GM21367 (cell line): ENCODE measurements around the gene TINAGL1.

ENCODE experiments used
- ATAC-seq: cut with Tn5 transposase; IDR thresholded peaks from one replicate; pipeline ENCODE4 v1.9.1; 2021; ENCODE audit not compliant: unreplicated experiment

The TINAGL1 gene

DNA sequence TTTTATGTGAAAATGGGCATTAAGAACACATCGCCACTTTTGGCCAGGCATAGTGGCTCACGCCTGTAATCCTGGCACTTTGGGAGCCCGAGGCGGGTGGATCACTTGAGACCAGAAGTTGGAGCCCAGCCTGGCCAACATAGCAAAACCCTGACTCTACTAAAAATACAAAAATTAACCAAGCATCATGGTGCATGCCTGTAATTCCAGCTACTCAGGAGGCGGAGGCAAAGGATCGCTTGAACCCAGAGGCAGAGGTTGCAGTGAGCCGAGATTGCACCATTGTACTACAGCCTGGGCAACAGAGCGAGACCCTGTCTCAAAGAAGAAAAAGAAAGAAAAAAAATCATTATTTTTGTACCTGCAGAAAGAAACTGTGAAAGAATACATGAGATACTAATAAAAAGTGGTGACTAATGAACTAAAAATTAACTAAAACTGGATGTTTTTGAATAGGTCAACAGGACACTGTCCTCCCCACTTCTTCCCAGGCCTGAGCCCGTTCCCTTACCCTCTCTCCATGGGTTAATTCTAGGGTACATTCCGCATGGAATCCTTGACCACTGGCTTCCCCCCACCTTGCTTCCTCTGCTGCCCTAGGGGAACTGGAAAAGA is 8.3 kb upstream of the TINAGL1 start:
- ATAC-seq, result no peak

DNA sequence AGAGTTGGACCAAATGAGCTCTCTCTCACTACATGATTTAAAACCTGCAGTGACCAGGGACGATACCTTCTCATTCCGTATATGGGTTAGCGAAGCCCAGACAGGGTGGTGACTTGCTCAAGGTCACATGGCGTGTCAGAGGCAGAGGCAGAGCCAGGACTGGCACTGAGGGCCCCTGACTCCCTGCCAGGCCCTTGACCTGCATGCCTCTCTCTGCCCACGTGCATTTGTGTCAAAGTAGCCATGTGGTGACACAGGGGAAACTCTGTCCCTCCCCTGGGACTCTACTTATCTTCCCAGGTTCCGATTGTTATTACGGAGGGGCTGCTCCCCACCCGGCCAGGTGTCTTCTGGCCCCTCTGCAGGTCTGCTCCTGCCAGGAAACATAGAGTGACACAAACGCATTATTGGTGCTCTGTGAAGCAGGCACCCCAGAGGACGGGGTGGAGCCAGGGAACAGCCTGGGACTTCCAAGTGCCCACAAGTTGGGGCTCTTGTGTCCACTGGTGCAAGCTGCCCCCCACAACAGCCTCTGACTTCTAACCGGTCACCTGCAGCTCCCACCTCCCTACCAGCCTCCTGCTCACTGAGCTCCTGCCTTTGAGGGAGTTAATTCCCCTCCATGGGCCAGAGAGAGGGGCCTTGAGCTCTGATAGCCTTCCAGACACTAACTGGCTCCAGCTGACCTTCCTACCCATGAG is 7.3 kb upstream of the TINAGL1 start:
- no peak for ATAC-seq

DNA sequence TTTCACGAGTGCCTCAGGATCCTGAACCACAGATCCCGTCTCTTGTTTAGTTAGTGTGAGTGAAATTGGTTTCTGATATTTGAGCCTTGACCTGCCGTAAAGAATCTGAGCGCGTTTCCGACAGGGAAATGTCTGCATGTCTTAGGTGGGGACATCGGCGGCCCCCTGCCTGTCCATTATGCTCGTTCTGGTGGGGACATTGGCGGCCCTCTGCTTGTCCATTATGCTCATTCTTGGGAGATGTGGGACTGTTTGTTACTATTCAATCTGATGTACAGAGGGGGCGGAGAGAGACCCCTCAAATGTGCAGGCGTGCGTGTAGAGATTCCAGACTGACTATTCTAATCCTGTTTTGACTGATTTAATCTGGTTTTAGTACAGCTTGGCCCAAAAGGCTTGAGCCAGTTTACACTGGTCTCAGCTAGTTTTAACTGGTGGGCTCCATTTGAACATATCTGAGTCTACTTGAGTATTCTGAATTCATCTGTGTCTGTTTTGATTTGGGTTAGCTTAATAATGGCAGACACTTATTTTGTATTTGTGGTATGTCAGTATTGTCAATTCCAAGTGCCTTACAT is 6.6 kb upstream of the TINAGL1 start:
- no peak for ATAC-seq

DNA sequence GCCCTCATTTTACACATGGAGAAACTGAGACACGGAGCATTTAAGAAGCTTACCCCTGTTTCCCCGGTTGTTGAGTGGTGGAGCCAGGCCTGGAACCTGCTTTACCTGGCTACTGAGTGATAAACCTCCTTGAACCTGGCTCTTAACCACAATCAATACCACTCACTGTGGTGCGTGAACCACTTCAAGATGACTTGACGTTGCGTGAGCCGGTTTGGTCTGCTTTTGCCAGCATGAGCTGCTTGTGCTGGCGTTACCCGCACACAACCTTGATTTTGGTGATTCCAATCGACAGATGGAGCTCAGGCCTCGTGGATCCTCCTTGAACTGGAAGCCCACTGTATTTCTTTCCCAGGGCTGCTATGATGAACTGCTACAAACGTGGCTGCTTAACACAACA is 6.1 kb upstream of the TINAGL1 start:
- ATAC-seq, result no peak

DNA sequence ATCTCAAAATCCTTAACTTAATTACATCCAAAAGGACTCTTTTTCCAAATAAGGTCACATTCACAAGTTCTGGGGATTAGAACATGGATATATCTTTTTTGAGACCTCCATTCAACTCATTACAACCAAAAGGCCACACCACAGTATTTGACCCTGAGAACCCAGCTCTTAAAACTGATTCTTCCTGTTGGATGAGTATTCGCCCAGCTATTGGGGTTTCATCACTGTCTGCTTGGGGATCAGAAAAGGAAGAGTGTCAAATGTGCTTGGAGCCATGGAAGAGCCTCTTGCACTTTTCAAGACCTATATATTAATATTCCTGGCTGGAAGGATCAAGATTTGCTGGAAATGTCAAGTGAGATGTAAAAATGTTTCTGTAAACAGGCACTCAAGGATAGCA is 5.4 kb upstream of the TINAGL1 start:
- no peak for ATAC-seq

DNA sequence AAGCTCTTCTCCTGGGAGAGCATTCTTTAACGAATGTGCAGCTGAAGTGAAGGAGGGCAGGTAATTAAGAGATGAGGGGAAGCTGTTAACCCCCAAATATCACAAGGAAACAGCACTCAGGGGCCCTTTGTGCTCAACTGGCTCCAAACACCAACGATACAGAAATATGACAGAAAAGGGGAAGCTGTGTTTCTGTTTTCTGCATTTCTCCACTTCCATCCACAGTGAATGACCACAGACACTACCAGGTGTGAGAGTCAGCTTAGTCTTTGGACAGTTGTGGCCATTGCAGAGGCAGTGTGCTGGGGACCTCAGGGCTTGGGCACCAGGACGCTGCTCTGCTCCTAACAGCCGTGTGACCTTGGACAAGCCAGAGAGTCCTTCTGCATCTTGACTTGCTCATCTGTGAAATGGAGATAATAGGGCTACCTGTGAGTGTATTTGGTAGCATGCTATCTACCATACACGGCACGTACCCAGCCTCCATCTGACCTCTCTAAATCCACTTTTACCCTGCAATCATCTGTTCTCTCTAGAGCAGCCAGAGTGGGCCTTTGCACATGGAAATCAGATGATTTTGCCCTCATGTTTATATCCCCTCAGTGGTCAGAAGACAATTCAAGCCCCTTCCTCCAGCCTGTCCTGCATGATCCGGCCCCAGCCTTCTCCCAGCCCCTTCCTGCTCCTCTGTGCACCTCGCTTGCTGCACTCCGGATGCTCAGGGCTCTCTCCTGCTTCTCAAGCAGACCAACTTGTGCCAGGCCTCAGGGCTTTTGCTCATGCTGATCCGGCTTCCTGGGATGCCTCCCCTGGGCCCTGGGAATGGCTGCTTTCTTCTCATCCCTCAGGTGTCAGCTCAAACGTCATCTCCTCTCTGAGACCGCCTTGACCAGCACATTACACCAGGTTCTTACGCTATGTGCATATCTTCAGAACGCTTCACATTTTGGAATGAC is 4.7 kb upstream of the TINAGL1 start:
- no peak for ATAC-seq

DNA sequence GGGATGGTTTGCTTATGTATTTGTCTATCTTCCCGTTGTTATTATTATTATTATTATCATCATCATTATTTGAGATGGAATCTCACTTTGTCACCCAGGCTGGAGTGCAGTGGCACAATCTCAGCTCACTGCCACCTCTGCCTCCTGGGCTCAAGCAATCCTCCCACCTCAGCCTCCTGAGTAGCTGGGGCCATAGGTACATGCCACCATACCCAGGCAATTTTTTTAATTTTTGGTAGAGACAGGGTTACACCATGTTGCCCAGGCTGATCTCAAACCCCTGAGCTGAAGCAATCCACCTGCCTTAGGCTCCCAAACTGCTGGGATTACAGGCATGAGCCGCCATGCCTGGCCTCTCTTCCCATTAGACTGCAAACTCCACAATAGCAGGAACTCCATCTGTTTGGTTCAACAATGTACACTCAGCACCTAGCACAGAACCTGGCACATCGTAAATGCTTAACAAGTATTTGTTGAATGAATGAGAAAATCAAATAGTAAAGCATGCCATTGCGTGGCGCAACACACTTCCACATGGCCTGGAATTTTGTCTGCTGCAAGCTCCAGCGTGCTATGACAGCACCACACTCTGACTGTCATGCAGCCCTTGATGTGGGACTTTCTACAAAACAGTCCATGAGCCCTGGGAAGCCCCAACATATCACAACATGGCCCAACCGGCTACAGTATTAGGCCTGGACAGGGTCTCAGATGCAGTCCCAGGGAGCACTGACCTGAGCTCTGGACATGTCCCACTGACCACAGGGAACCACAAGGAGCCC is 3.8 kb upstream of the TINAGL1 start:
- ATAC-seq, result no peak

DNA sequence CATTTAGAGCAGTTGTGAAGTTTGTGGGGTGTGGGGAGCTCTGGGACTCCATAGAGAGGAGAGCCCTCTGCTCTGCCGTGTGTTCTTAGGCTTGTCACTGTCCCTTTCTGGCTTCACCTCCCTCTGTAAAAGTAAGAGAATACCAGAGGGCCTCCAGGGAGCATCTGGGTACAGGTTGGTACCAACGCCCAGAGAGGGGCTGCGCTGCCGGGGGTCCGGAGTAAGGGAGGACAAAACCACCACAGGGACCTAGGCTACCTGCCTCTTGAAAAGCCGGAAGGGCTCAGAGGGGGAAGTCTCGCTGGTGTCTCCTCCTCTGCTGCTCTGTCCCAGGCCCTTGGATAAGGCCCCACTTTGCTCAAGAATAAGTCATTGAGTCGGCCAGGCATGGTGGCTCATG is 3.1 kb upstream of the TINAGL1 start:
- ATAC-seq, result no peak

DNA sequence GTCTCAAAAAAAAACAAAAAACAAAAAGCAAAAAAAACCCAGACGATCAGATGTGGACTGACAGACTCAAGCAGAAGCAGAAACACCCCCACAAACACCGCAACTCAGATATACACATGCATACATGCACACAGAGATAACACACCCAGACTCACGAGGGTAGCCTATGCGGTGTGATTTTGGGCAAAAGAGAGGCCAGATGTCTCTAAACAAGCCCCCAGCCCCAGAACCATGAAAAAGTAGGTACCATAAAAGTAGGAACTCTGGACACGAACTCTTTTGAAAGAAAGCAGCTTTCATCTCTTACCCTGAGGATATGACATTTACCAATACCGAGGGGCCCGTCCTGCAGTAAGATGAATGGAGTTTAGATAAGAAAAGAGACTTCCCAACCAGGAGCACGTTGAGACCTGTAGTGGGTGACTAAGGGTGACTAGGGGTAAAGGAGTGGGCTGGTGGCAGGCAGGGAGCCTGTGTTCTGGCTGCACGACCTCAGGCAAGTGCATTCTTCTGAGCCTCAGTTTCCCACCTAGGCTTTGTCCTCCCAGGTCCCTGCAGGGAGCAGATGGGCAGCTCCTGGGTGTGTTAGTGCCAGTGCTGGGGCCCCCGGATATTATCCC is 1.5 kb upstream of the TINAGL1 start:
- ATAC-seq, result no peak

DNA sequence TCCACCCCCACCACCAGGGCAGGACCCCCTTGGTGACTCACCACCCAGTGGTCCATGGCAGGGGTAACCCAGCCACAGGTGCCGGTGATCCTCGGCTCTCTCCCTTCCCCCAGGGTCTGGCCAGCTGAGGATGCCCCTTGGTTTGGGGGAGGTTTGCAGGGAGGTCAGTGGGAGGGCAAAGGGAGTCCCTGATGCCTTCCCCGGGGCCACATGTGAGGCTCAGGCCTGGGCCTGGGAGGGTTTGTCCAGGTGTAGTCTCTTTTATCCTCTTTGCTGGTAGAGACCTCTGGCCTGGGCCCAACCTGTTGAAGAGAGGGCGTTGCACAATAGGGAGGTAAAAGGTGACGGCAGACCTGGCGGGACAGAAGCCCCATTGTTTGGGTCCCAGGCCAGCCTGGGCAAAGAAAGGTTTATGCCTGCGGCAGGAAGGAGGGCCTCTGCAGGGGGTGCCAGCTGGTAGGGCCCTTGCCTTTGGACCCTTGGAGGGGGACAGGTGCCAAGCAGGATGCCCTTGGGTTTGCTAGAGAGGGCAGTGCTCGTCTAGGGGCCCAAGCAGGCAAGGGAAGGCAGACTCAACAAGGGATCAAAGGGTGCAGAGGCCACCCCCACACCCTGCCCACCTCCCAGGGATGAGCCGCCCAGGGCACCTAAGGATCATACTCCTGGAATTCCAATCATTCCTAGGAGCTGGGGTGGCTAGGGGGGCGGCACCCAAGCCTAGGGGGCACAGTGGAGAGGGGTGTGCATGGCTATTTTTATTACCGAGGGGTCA is 760 bp upstream of the TINAGL1 start:
- ATAC-seq, result no peak

DNA sequence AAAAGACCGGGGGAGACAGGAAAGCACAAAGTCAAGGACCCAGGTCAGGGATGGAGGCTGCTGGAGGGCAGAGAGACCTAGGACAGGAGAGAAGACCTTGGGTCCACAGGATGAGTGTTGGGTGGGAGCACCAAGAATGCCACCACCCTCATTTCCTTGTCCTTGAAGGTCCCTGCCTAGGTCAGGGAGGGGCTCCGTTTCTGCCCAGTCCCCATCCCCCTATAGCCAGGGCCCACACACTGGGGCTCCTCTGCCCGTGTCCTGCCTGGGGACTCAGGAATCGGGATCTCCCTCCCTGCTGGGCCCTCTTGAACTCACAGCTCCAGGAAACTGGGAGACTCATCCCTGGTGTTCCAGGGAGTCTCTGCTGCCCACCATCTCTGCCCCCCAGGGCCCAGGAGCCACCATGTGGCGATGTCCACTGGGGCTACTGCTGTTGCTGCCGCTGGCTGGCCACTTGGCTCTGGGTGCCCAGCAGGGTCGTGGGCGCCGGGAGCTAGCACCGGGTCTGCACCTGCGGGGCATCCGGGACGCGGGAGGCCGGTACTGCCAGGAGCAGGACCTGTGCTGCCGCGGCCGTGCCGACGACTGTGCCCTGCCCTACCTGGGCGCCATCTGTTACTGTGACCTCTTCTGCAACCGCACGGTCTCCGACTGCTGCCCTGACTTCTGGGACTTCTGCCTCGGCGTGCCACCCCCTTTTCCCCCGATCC is 584 bp downstream of the TINAGL1 start:
- no peak for ATAC-seq

DNA sequence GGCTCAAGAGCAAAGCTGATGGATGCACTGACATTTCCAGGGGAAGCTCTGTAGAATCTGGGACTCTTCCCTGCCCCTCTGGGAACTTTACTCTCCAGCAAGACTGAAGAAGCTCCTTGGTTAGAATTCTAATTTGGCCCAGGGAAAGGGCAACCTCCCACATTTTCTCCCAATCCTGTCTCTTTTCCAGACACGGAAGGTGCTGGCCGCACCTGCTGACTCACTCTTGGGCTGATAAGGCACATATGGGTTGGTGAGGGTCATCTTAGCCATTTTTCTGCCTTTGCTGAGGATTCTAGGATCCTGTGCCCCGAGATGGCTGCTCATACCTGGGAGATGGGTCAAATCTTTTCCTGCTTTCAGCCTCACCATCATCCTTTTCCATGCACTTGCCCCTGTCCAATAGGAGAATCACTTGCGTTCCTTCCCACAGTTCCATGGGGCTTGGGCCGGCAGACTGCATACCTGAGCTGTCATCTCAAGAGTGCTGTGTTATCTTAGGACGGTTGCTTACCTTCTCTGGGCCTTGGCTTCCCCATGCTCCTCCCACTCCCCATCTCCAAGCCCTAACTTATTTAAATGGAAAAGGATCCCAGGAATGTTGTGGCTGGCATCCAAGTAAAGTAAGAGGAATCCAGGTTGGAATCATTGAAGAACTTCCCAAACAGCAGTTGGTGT is 1.3 kb downstream of the TINAGL1 start:
- ATAC-seq, result no peak

DNA sequence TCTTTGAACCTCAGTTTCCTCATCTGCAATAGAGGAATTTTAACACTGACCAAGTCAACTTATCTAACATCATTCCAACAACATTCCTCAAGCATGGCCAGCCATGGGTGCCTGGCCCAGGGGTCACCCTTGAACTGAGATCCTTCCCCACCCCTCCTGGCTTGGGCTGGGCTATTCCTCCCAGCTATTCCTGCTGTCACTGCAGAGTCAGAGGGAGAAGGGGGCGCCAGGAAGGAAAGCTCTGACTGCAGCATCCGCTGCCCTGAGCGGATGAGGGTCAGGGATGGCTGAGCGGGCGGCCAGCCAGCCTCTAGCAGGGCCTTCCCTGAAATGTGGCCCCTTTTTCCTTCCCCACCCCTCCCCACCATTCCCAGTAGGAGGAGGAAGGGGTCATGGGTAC is 3.1 kb downstream of the TINAGL1 start:
- no peak for ATAC-seq

DNA sequence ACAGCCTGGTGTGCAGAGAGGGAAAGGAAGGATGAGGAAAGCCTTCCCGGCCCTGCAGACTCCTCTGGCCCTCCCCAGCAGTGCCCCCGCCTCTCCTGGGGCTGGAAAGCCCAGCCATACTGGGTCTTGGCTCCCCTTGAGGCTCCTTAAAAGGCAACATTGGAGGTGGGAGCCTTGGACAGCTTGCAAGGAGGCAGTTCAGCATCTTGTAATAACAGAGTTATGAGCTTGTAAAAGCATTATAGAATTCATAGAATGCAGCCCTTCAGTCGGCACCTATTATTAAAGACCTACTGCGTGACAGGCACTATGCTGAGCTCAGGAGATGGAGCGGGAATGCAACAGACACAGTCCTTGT is 4.2 kb downstream of the TINAGL1 start:
- no peak for ATAC-seq

DNA sequence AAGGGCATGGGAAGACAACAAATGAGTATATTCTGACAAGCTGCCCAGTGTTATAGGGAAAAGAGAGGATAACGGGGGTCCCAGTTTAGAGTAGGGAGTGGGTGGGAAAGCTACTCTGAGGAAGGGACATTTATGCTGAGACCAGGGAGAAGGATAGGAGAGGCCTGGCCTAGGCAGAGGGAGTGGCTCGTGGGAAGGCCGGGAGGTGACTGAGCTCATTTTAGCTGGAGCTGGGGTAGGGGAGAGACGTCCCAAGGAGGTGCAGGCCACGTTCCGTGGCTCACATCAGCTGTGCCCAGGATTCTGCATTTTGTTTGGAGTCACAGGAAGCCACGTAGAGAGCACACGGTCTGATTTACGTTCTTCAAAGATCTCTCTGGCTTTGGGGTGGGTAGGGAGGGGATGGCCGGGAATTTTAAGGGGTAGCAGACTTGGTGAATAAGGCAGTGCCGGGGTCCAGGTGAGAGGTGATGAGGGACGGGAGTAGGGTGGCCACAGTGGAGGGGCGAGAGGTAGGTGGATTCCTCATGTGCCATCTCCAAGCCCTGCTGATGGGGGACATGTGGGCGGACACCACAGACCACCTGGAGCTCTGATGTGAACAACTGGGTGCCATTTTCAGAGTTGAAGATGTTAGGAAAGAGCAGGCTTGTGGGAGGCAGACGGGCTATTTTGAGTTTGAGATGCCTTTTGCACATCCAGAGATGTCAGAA is 4.7 kb downstream of the TINAGL1 start:
- ATAC-seq, result no peak

DNA sequence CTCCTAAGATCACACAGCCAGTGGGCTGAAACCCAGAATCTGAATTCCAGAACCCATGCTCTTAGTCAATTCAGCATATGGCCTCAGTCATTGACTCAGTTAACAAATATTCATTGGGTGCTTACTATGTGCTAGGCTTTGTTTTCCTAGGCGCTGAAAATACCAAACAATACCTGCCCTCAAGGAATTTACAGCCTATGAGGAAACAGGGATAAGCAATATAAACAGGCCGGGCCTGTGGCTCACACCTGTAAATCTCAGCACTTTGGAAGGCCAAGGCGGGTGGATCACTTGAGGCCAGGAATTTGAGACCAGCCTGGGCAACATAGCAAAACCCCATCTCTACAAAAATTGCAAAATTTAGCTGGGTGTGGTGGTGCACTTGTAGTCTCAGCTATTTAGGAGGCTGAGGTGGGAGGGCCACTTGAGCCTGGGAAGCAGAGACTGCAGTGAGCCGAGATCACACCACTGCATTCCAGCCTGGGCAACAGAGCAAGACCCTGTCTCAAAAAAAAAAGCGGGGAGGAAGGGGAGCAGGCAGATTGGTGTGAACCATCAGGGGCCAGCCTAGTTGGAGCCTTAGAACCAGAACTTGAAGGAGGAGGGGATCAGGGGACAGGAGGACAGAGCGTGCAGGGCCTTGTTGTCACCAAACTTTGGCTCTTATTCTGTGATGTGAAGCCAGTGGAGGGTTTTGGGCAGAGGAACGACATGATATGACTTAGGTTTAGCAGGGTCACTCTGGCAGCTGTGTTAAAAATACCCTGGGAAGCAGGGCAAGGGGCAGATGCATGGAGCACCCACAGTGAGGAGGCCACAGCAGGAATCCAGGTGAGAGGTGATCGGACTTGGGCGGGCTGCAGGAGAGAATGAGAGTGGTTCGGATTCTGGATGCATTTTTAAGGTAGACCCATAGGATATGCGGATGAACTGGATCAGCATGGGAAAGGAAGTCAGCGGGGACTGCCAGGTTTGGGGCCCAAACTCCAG is 5.8 kb downstream of the TINAGL1 start:
- no peak for ATAC-seq
